SK-N-SH (cell line): ENCODE data around the gene TULP3. TPM values are rescaled to one million over a fixed set of nuclear protein-coding genes. Genes with fewer than 3 reads are reported as not detected.

Experiments
- CTCF ChIA-PET: fragments of 300-600, 350-600 bp; formaldehyde crosslinking; extraction: SDS; loops from one replicate; lab custom pipeline; 2021; lab: Yijun Ruan, JAX
- POLR2A ChIA-PET: fragments of 350-600 bp; sonication (Branson Sonifier 250); formaldehyde crosslinking; extraction: SDS; loops from one replicate; lab custom pipeline; 2020; ENCODE audit warnings: antibody characterized with exemption, inconsistent platforms; lab: Yijun Ruan, JAX
- DNase-seq: peaks from one replicate; pipeline ENCODE4 v3.0.0; 2012
- H2AFZ ChIP-seq: fragments of 200-600 bp; sonication (generic); 2 replicates; pipeline ENCODE4 v1.8.1; 2016; ENCODE audit warnings: antibody characterized with exemption, mild to moderate bottlenecking, low read depth
- H3F3A ChIP-seq: fragments of 200-600 bp; sonication (generic); replicated peaks from 2 replicates; pipeline ENCODE3; 2016; ENCODE audit warnings: antibody characterized with exemption, mild to moderate bottlenecking; ENCODE audit not compliant: insufficient read depth
- H3K27ac ChIP-seq, 2 experiments: fragments of 200-500 bp in 1 of 2; fragments of 200-600 bp in 1 of 2; sonication (Bioruptor generic) in 1 of 2; sonication (generic), shearing (Covaris generic) in 1 of 2; 2 replicates each; pipeline versions ENCODE4 v1.5.1 to v1.6.1; 2014 to 2016; ENCODE audit warnings: low read depth in 2 of 2, inconsistent platforms in 1 of 2, low read length in 1 of 2, mild to moderate bottlenecking in 1 of 2, mixed read lengths in 1 of 2
- H3K27me3 ChIP-seq: fragments of 200-600 bp; sonication (generic), shearing (Covaris generic); 2 replicates; pipeline ENCODE4 v1.6.1; 2016; ENCODE audit warnings: mixed run types; ENCODE audit not compliant: insufficient read depth
- H3K36me3 ChIP-seq, 2 experiments: fragments of 200-500 bp in 1 of 2; fragments of 200-600 bp in 1 of 2; sonication (Bioruptor generic) in 1 of 2; sonication (generic) in 1 of 2; replicated peaks in 1 of 2; 2 replicates each; pipeline versions ENCODE3 to v1.5.1; 2014 to 2016; ENCODE audit warnings: low read length in 1 of 2, mild to moderate bottlenecking in 1 of 2; ENCODE audit not compliant: insufficient read depth in 2 of 2, control insufficient read depth in 1 of 2
- H3K4me1 ChIP-seq, 2 experiments: fragments of 200-500 bp in 1 of 2; fragments of 200-600 bp in 1 of 2; sonication (Bioruptor generic) in 1 of 2; sonication (generic), shearing (Covaris generic) in 1 of 2; 2 replicates each; pipeline versions ENCODE4 v1.5.1 to v1.6.1; 2014 to 2016; ENCODE audit warnings: low read depth in 1 of 2, low read length in 1 of 2, mixed run types in 1 of 2; ENCODE audit not compliant: insufficient read depth in 2 of 2, control insufficient read depth in 1 of 2
- H3K4me2 ChIP-seq: fragments of 200-600 bp; sonication (generic), shearing (Covaris generic); 2 replicates; pipeline ENCODE4 v1.6.1; 2017; ENCODE audit warnings: mixed run types
- H3K4me3 ChIP-seq, 2 experiments: fragments of 200-500 bp in 1 of 2; fragments of 200-600 bp in 1 of 2; sonication (Bioruptor generic) in 1 of 2; sonication (generic), shearing (Covaris generic) in 1 of 2; 2 replicates each; pipeline versions ENCODE4 v1.5.1 to v1.8.1; 2014 to 2016; ENCODE audit warnings: low read depth in 2 of 2, inconsistent platforms in 1 of 2, low read length in 1 of 2, mild to moderate bottlenecking in 1 of 2, mixed read lengths in 1 of 2, moderate library complexity in 1 of 2
- H3K79me2 ChIP-seq: fragments of 200-600 bp; sonication (generic); 2 replicates; pipeline ENCODE4 v1.8.1; 2017; ENCODE audit warnings: mild to moderate bottlenecking; ENCODE audit not compliant: insufficient read depth
- H3K9ac ChIP-seq: fragments of 200-600 bp; sonication (generic); 2 replicates; pipeline ENCODE4 v1.6.1; 2017; ENCODE audit warnings: mixed run types
- H3K9me2 ChIP-seq: fragments of 200-600 bp; sonication (generic); 2 replicates; pipeline ENCODE4 v1.6.1; 2017; ENCODE audit warnings: mixed run types
- H3K9me3 ChIP-seq: fragments of 200-600 bp; sonication (generic); 2 replicates; pipeline ENCODE4 v1.6.1; 2017; ENCODE audit warnings: mixed run types, mild to moderate bottlenecking, moderate library complexity
- H4K20me1 ChIP-seq: fragments of 200-600 bp; sonication (generic); 2 replicates; pipeline ENCODE4 v1.6.1; 2017; ENCODE audit warnings: mild to moderate bottlenecking, mixed run types; ENCODE audit not compliant: insufficient read depth
- EP300 ChIP-seq, 2 experiments: IDR thresholded peaks; 2 replicates each; pipeline versions ENCODE4 v1.4.0 to v1.6.1; 2012; ENCODE audit warnings: borderline replicate concordance in 1 of 2, low read depth in 1 of 2, low read length in 1 of 2
- GABPA ChIP-seq: IDR thresholded peaks from 2 replicates; pipeline ENCODE4 v1.4.0; 2012; ENCODE audit warnings: low read depth, mild to moderate bottlenecking
- NFIC ChIP-seq: IDR thresholded peaks from 2 replicates; pipeline ENCODE4 v1.4.0; 2012; ENCODE audit warnings: borderline replicate concordance
- NRF1 ChIP-seq: IDR thresholded peaks from 2 replicates; pipeline ENCODE4 v1.6.1; 2012; ENCODE audit warnings: low read depth, mild to moderate bottlenecking, low read length
- POLR2AphosphoS5 ChIP-seq: IDR thresholded peaks from 2 replicates; pipeline ENCODE4 v1.6.1; 2012; ENCODE audit warnings: low read depth, low read length
- RCOR1 ChIP-seq: fragments of 150-350 bp; IDR thresholded peaks from 2 replicates; pipeline ENCODE4 v1.6.1; 2017; ENCODE audit warnings: antibody characterized with exemption, low read length
- TAF1 ChIP-seq: IDR thresholded peaks from 2 replicates; pipeline ENCODE4 v1.6.1; 2012; ENCODE audit warnings: low read depth, mild to moderate bottlenecking, low read length, moderate library complexity, borderline replicate concordance
- WGBS: methylation state at CpG from one replicate; pipeline ENCODE4 v1.1.6; 2017; ENCODE audit warnings: low lambda C conversion rate; 5-methylcytosine and 5-hydroxymethylcytosine counted together
- polyA plus RNA-seq, 3 experiments: library from polyadenylated mRNA; depleted of rRNA; stranded (reverse); fragments of >200 nt; gene quantifications; 2 replicates each; pipeline ENCODE4 v1.2.3, GENCODE V29; 2012
- TF ChIP-seq, protein P1 (sequence below): fragments of 150-350 bp; IDR thresholded peaks from 2 replicates; pipeline ENCODE4 v1.6.1; 2017; ENCODE audit warnings: antibody characterized with exemption, low read length, low read depth, borderline replicate concordance
- TF ChIP-seq, protein P2 (sequence below): fragments of 200-600 bp; sonication (generic); IDR thresholded peaks from 2 replicates; pipeline ENCODE4 v1.6.1; 2017; ENCODE audit warnings: antibody characterized with exemption, mild to moderate bottlenecking, moderate library complexity
- TF ChIP-seq, protein P3 (sequence below): IDR thresholded peaks from 2 replicates; pipeline ENCODE4 v1.4.0; 2012; ENCODE audit warnings: low read depth, borderline replicate concordance
- TF ChIP-seq, protein P4 (sequence below): IDR thresholded peaks from 2 replicates; pipeline ENCODE4 v1.6.1; 2012; ENCODE audit warnings: mild to moderate bottlenecking, low read depth, low read length, moderate library complexity
- TF ChIP-seq, protein P5 (sequence below): IDR thresholded peaks from 2 replicates; pipeline ENCODE4; 2012

Gene TULP3
- polyA plus RNA-seq, 1 of the 3 experiments (the other 2 are of a cell fraction), result 22.6 TPM

DNA sequence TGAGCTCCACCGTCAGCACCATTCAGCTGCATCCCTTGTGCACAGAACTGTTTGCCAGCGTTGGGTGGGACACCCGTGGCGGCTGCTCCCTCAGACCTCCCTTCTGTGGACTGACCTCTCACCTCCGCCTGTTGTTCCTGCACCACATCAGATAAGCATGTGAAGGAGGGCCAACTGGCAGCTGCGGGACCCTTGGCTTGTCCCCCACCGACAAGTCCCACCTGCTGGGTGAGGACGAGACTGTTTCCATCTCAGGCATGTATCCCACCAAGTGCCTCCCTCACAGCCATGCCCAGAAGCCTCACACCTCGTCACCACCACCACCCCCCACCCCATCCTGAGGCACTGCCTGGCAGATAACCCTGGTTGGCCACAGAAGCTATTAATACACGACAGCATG lies 49.9 kb downstream of the TULP3 start:
- Histone ChIP-seq H3K36me3 (peaks cover 25 to 29% of the 10 kb centered on the region in 2 experiments), H4K20me1 (no peaks in the 10 kb centered on the region), H2AFZ (no peak overlapping the region), H3K9ac (no peak overlapping the region), H3K9me2 (no peaks in the 10 kb centered on the region), H3K27ac (no peak overlapping the region), H3K4me3 (no peak overlapping the region), H3K27me3 (no peaks in the 10 kb centered on the region), H3K9me3 (no peaks in the 10 kb centered on the region), H3F3A (no peaks in the 10 kb centered on the region), H3K4me1 (no peaks in the 10 kb centered on the region), H3K79me2 (no peaks in the 10 kb centered on the region), H3K4me2 (no peak overlapping the region)
- 90% methylated on average over 5 of the region's 10 CpGs for WGBS
- TF ChIP-seq POLR2AphosphoS5, result no peak
- TF ChIP-seq, protein P1, sequence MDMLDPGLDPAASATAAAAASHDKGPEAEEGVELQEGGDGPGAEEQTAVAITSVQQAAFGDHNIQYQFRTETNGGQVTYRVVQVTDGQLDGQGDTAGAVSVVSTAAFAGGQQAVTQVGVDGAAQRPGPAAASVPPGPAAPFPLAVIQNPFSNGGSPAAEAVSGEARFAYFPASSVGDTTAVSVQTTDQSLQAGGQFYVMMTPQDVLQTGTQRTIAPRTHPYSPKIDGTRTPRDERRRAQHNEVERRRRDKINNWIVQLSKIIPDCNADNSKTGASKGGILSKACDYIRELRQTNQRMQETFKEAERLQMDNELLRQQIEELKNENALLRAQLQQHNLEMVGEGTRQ, result no peak
- TF ChIP-seq GABPA, result no peak
- TF ChIP-seq TAF1, result no peak
- TF ChIP-seq, protein P2, sequence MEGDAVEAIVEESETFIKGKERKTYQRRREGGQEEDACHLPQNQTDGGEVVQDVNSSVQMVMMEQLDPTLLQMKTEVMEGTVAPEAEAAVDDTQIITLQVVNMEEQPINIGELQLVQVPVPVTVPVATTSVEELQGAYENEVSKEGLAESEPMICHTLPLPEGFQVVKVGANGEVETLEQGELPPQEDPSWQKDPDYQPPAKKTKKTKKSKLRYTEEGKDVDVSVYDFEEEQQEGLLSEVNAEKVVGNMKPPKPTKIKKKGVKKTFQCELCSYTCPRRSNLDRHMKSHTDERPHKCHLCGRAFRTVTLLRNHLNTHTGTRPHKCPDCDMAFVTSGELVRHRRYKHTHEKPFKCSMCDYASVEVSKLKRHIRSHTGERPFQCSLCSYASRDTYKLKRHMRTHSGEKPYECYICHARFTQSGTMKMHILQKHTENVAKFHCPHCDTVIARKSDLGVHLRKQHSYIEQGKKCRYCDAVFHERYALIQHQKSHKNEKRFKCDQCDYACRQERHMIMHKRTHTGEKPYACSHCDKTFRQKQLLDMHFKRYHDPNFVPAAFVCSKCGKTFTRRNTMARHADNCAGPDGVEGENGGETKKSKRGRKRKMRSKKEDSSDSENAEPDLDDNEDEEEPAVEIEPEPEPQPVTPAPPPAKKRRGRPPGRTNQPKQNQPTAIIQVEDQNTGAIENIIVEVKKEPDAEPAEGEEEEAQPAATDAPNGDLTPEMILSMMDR, result no peak
- TF ChIP-seq, protein P3, sequence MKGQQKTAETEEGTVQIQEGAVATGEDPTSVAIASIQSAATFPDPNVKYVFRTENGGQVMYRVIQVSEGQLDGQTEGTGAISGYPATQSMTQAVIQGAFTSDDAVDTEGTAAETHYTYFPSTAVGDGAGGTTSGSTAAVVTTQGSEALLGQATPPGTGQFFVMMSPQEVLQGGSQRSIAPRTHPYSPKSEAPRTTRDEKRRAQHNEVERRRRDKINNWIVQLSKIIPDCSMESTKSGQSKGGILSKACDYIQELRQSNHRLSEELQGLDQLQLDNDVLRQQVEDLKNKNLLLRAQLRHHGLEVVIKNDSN, result no peak
- TF ChIP-seq NRF1, result no peak
- no peak for TF ChIP-seq NFIC
- TF ChIP-seq, protein P4, sequence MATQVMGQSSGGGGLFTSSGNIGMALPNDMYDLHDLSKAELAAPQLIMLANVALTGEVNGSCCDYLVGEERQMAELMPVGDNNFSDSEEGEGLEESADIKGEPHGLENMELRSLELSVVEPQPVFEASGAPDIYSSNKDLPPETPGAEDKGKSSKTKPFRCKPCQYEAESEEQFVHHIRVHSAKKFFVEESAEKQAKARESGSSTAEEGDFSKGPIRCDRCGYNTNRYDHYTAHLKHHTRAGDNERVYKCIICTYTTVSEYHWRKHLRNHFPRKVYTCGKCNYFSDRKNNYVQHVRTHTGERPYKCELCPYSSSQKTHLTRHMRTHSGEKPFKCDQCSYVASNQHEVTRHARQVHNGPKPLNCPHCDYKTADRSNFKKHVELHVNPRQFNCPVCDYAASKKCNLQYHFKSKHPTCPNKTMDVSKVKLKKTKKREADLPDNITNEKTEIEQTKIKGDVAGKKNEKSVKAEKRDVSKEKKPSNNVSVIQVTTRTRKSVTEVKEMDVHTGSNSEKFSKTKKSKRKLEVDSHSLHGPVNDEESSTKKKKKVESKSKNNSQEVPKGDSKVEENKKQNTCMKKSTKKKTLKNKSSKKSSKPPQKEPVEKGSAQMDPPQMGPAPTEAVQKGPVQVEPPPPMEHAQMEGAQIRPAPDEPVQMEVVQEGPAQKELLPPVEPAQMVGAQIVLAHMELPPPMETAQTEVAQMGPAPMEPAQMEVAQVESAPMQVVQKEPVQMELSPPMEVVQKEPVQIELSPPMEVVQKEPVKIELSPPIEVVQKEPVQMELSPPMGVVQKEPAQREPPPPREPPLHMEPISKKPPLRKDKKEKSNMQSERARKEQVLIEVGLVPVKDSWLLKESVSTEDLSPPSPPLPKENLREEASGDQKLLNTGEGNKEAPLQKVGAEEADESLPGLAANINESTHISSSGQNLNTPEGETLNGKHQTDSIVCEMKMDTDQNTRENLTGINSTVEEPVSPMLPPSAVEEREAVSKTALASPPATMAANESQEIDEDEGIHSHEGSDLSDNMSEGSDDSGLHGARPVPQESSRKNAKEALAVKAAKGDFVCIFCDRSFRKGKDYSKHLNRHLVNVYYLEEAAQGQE, result no peak
- no peak for TF ChIP-seq EP300 (IDR thresholded peaks at IDR 0.05; ENCODE audit: borderline replicate concordance in 1 of 2, low read depth in 1 of 2, low read length in 1 of 2)
- TF ChIP-seq, protein P5, sequence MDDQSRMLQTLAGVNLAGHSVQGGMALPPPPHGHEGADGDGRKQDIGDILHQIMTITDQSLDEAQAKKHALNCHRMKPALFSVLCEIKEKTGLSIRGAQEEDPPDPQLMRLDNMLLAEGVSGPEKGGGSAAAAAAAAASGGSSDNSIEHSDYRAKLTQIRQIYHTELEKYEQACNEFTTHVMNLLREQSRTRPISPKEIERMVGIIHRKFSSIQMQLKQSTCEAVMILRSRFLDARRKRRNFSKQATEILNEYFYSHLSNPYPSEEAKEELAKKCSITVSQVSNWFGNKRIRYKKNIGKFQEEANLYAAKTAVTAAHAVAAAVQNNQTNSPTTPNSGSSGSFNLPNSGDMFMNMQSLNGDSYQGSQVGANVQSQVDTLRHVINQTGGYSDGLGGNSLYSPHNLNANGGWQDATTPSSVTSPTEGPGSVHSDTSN, result no peak
- no peak for TF ChIP-seq RCOR1
- POLR2A ChIA-PET, result no interaction called here
- CTCF ChIA-PET, result interaction anchor here (2.2 kb wide), 1 partner anchor 56 kb away, joined by 9 read pairs; no protein-coding TSS in a partner anchor
- DNase-seq, result no peak
